ENCODE results near the gene TMPRSS2. TPM values are rescaled to one million over a fixed set of nuclear protein-coding genes. Genes with fewer than 3 reads are reported as not detected.

Gene TMPRSS2
- total RNA-seq, 4 donors from 2014 or later, result 0.19 to 5.0 (median 0.62) TPM; not detected in 1

- H3K4me1 ChIP-seq, result no peaks in the 10 kb centered on the region
- H3K27ac ChIP-seq, result no peak overlapping the region
- peaks cover 54% of the 10 kb centered on the region for H3K27me3 ChIP-seq
- no peak overlapping the region for H3K4me3 ChIP-seq
- 54 to 59% methylated on average over 7 to 14 of the region's 19 CpGs for WGBS, 2 donors (ENCODE audit: low coverage in 1 of 2)
- H3K36me3 ChIP-seq, result no peaks in the 10 kb centered on the region
- TF ChIP-seq CTCF (IDR thresholded peaks at IDR 0.05) (no peak), POLR2AphosphoS5 (IDR thresholded peaks at IDR 0.05) (no peak), POLR2A (IDR thresholded peaks at IDR 0.05) (no peak), EP300 (IDR thresholded peaks at IDR 0.05) (no peak)
- H3K9me3 ChIP-seq, result no peaks in the 10 kb centered on the region
- no peak for ATAC-seq
These were observed 28.3 kb upstream of the TMPRSS2 start for GRCh38 chr21:41536076-41536826.

GRCh38 chr21:41530366-41530765 lies 22.4 kb upstream of the TMPRSS2 start:
- 69% methylated on average over 4 of the region's 4 CpGs for WGBS, 2 donors (ENCODE audit: low coverage in 1 of 2)
- ATAC-seq, result no peak
- Histone ChIP-seq H3K9me3 (no peaks in the 10 kb centered on the region), H3K4me3 (no peak overlapping the region), H3K36me3 (no peaks in the 10 kb centered on the region), H3K27me3 (peaks cover 57% of the 10 kb centered on the region), H3K4me1 (no peaks in the 10 kb centered on the region), H3K27ac (no peak overlapping the region)
- no peak for TF ChIP-seq CTCF (IDR thresholded peaks at IDR 0.05)
- TF ChIP-seq POLR2A (IDR thresholded peaks at IDR 0.05), result no peak
- TF ChIP-seq POLR2AphosphoS5 (IDR thresholded peaks at IDR 0.05), result no peak
- no peak for TF ChIP-seq EP300 (IDR thresholded peaks at IDR 0.05)

GRCh38 chr21:41529769-41530168 lies 21.8 kb upstream of the TMPRSS2 start:
- ATAC-seq, result no peak
- Histone ChIP-seq H3K9me3 (no peaks in the 10 kb centered on the region), H3K27ac (no peak overlapping the region), H3K4me3 (no peak overlapping the region), H3K4me1 (no peaks in the 10 kb centered on the region), H3K36me3 (no peaks in the 10 kb centered on the region), H3K27me3 (peaks cover 57% of the 10 kb centered on the region)
- WGBS, 2 donors (ENCODE audit: low coverage in 1 of 2), result 70 to 92% methylated on average over 7 of the region's 9 CpGs
- no peak for TF ChIP-seq EP300 (IDR thresholded peaks at IDR 0.05)
- TF ChIP-seq POLR2A (IDR thresholded peaks at IDR 0.05), result no peak
- no peak for TF ChIP-seq CTCF (IDR thresholded peaks at IDR 0.05)
- no peak for TF ChIP-seq POLR2AphosphoS5 (IDR thresholded peaks at IDR 0.05)

- H3K4me1 ChIP-seq, result no peaks in the 10 kb centered on the region
- H3K4me3 ChIP-seq, result no peak overlapping the region
- WGBS, 2 donors (ENCODE audit: low coverage in 1 of 2), result 64 to 83% methylated on average over 2 to 3 of the region's 10 CpGs
- H3K27me3 ChIP-seq, result peaks cover 57% of the 10 kb centered on the region
- ATAC-seq, result no peak
- H3K9me3 ChIP-seq, result no peaks in the 10 kb centered on the region
- no peak overlapping the region for H3K27ac ChIP-seq
- TF ChIP-seq CTCF (IDR thresholded peaks at IDR 0.05) (no peak), EP300 (IDR thresholded peaks at IDR 0.05) (no peak), POLR2AphosphoS5 (IDR thresholded peaks at IDR 0.05) (no peak), POLR2A (IDR thresholded peaks at IDR 0.05) (no peak)
- H3K36me3 ChIP-seq, result no peaks in the 10 kb centered on the region
These were observed 18.6 kb upstream of the TMPRSS2 start for GRCh38 chr21:41526478-41527087.

- Histone ChIP-seq H3K9me3 (peaks cover 0 to 7% (median 0%) of the 10 kb centered on the region in 3 donors), H3K4me3 (no peak overlapping the region), H3K36me3 (no peaks in the 10 kb centered on the region), H3K27ac (no peak overlapping the region), H3K4me1 (no peaks in the 10 kb centered on the region), H3K27me3 (peaks cover 47% of the 10 kb centered on the region)
- 82 to 83% methylated on average over 1 to 2 of the region's 3 CpGs for WGBS, 2 donors (ENCODE audit: low coverage in 1 of 2)
- TF ChIP-seq CTCF (IDR thresholded peaks at IDR 0.05) (no peak), EP300 (IDR thresholded peaks at IDR 0.05) (no peak), POLR2A (IDR thresholded peaks at IDR 0.05) (no peak), POLR2AphosphoS5 (IDR thresholded peaks at IDR 0.05) (no peak)
- no peak for ATAC-seq
These were observed 15.2 kb upstream of the TMPRSS2 start for GRCh38 chr21:41523175-41523574.

Measured in gastroesophageal sphincter (tissue), 4 donors.